Measurements from ENCODE around the gene CAPZA1. TPM values are rescaled to one million over a fixed set of nuclear protein-coding genes. Genes with fewer than 3 reads are reported as not detected.

Gene CAPZA1
- total RNA-seq, 6 donors from 2014 or later = 91.1 to 196 (median 128) TPM

- Histone ChIP-seq H3K4me3 (peak overlapping the region; percentile 36 to 93 (median 92)), H3K27ac (peak overlapping the region; percentile 91 to 99 (median 98)), H3K27me3 (no peaks in the 10 kb centered on the region), H3K36me3 (peaks cover 0 to 30% (median 10%) of the 10 kb centered on the region in 4 donors), H3K9me3 (no peaks in the 10 kb centered on the region), H3K4me1 (peaks cover 47 to 65% (median 61%) of the 10 kb centered on the region in 4 donors)
- TF ChIP-seq POLR2A (IDR thresholded peaks at IDR 0.05) = peak in 2 of 4 donors; percentile 76 to 88
- no peak for TF ChIP-seq CTCF (IDR thresholded peaks at IDR 0.05)
- TF ChIP-seq EP300 (IDR thresholded peaks at IDR 0.05) = peak in 1 of 4 donors; percentile 66
- TF ChIP-seq POLR2AphosphoS5 (IDR thresholded peaks at IDR 0.05) = peak; percentile 85 to 92
- peak in 1 of 2 donors; percentile 94 for DNase-seq
- WGBS, 2 donors = 3 to 4% methylated on average over 10 to 13 of the region's 13 CpGs
- peak; percentile 71 to 85 for ATAC-seq (ENCODE audit: low FRiP score in 2 of 2)
Measured at GRCh38 chr1:112704934-112705627, 85.4 kb downstream of the CAPZA1 start.

GRCh38 chr1:112706505-112707220, 87.0 kb downstream of the CAPZA1 start, which contains the start of gene RHOC:
RHOC (minus strand) TSS chr1:112707127; CDS start chr1:112703799, 3,328 bp downstream.
- peaks cover 0 to 21% (median 10%) of the 10 kb centered on the region in 4 donors for H3K36me3 ChIP-seq
- peak; percentile 79 to 93 for ATAC-seq (ENCODE audit: low FRiP score in 2 of 2)
- peak within 1 kb of the TSS; percentile 91 to 99 (median 98) for H3K27ac ChIP-seq
- H3K27me3 ChIP-seq = no peaks in the 10 kb centered on the region
- TF ChIP-seq EP300 (IDR thresholded peaks at IDR 0.05) (no peak), CTCF (IDR thresholded peaks at IDR 0.05) (no peak), POLR2AphosphoS5 (IDR thresholded peaks at IDR 0.05) (peak; percentile 63 to 93), POLR2A (IDR thresholded peaks at IDR 0.05) (peak in 3 of 4 donors; percentile 52 to 87 (median 80))
- no peaks in the 10 kb centered on the region for H3K9me3 ChIP-seq
- peak within 1 kb of the TSS; percentile 89 to 93 (median 92) for H3K4me3 ChIP-seq
- 0 to 4% methylated on average over 3 to 23 of the region's 61 CpGs for WGBS, 2 donors
- peak; percentile 72 to 94 for DNase-seq
- H3K4me1 ChIP-seq = peaks cover 33 to 49% (median 45%) of the 10 kb centered on the region in 4 donors

GRCh38 chr1:112707221-112708001, 87.8 kb downstream of the CAPZA1 start:
- Histone ChIP-seq H3K4me3 (peak overlapping the region; percentile 30 to 93 (median 92)), H3K27ac (peak overlapping the region; percentile 91 to 99 (median 98)), H3K9me3 (no peaks in the 10 kb centered on the region), H3K36me3 (peaks cover 0 to 13% (median 7%) of the 10 kb centered on the region in 4 donors), H3K4me1 (peaks cover 27 to 42% (median 38%) of the 10 kb centered on the region in 4 donors), H3K27me3 (no peaks in the 10 kb centered on the region)
- ATAC-seq (ENCODE audit: low FRiP score in 2 of 2) (peak; percentile 85 to 90), DNase-seq (peak; percentile 92 to 95)
- TF ChIP-seq CTCF (IDR thresholded peaks at IDR 0.05) (peak; percentile 85 to 97 (median 95)), POLR2A (IDR thresholded peaks at IDR 0.05) (peak in 1 of 4 donors; percentile 2), EP300 (IDR thresholded peaks at IDR 0.05) (no peak)
- WGBS, 2 donors = 5 to 18% methylated on average over 11 to 31 of the region's 42 CpGs

- no peak for TF ChIP-seq POLR2AphosphoS5 (IDR thresholded peaks at IDR 0.05)
- TF ChIP-seq CTCF (IDR thresholded peaks at IDR 0.05) = no peak
- no peak for TF ChIP-seq EP300 (IDR thresholded peaks at IDR 0.05)
- no peak for TF ChIP-seq POLR2A (IDR thresholded peaks at IDR 0.05)
- ATAC-seq (ENCODE audit: low FRiP score in 2 of 2) = no peak
- H3K4me1 ChIP-seq = peaks cover 27 to 36% (median 33%) of the 10 kb centered on the region in 4 donors
- WGBS, 2 donors = 54 to 69% methylated on average over 6 of the region's 6 CpGs
- no peak for DNase-seq
- peak overlapping the region in 1 of 4 donors; percentile 93 for H3K4me3 ChIP-seq
- peak overlapping the region in 3 of 4 donors; percentile 97 to 99 (median 99) for H3K27ac ChIP-seq
- no peaks in the 10 kb centered on the region for H3K27me3 ChIP-seq
- peaks cover 0 to 7% (median 3%) of the 10 kb centered on the region in 4 donors for H3K36me3 ChIP-seq
- no peaks in the 10 kb centered on the region for H3K9me3 ChIP-seq
Measured at GRCh38 chr1:112708002-112708448, 88.4 kb downstream of the CAPZA1 start.
